Right lobe of liver (tissue), 4 donors: ENCODE measurements around the gene ASB15.

Experiments used
- CTCF ChIP-seq, 4 donors: fragments of 200-600 bp in 3 of 4; fragments of 450-650 bp in 1 of 4; IDR thresholded peaks; one replicate each; pipeline versions ENCODE4 v1.5.1 to v1.8.0; 2016 to 2022; ENCODE audit warnings: antibody characterized with exemption in 4 of 4, mild to moderate bottlenecking in 2 of 4
- POLR2A ChIP-seq: fragments of 450-650 bp; IDR thresholded peaks from one replicate; pipeline ENCODE4 v1.6.1; 2017; ENCODE audit warnings: antibody characterized with exemption, mild to moderate bottlenecking
- donor health status: DM: no; HTN: no; CAD: no.
- donor health status: DM: no; HTN: no; CAD: no.
- donor health status: DM: no; HTN: yes; CAD: no.

GRCh38 chr7:123643495-123644441 is 42.1 kb downstream of the ASB15 start:
- TF ChIP-seq CTCF (IDR thresholded peaks at IDR 0.05) (no peak), POLR2A (no peak)
